ENCODE measurements around the gene SLC46A3. TPM values are rescaled to one million over a fixed set of nuclear protein-coding genes. Genes with fewer than 3 reads are reported as not detected.

SLC46A3 gene
- 0.30 and 0.94 TPM in 2 replicates for total RNA-seq (2014; rRNA removed; shearing (Covaris generic))

GRCh38 chr13:28718543-28719226 is at the start of gene SLC46A3:
Gene SLC46A3 (minus strand): TSS chr13:28718970. CDS start chr13:28717998, 972 bp downstream.
- DNase-seq, result peak; percentile 99

GRCh38 chr13:28763887-28764286 is 45.1 kb upstream of the SLC46A3 start:
- DNase-seq, result no peak
- H3K4me3 ChIP-seq (ENCODE audit: insufficient read depth, low read depth, low read length), result no peak overlapping the region
- no peaks in the 10 kb centered on the region for H3K27me3 ChIP-seq (ENCODE audit: control insufficient read depth, insufficient read depth, low read length)
- H3K36me3 ChIP-seq (replicated peaks; ENCODE audit: control insufficient read depth, insufficient read depth, low read length), result no peaks in the 10 kb centered on the region

More at GRCh38 chr13:28718543-28719226, at the start of gene SLC46A3:
- Histone ChIP-seq H3K36me3 (replicated peaks; ENCODE audit: control insufficient read depth, insufficient read depth, low read length) (no peaks in the 10 kb centered on the region), H3K4me3 (ENCODE audit: insufficient read depth, low read depth, low read length) (peak within 1 kb of the TSS; percentile 77), H3K27me3 (ENCODE audit: control insufficient read depth, insufficient read depth, low read length) (peaks cover 18% of the 10 kb centered on the region)

DNA sequence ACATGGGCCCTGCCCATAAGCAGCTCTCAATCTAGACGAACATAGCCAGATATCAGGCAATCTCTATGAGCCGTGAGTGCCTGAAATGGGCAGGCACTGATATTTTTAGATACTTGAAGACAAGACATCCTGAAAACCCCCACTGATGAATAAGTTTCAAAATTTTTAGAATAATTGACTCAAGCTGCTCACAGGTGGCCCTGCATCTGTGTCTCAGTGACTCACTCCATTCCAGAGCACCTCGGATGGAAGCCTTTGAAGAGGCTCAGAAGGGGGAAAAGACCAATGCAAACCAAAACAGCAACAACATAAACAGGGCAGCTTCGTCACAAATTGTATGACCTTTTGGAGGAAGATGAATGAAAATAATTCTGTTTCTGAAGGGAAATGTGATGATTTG is 42.8 kb upstream of the SLC46A3 start:
- Histone ChIP-seq H3K4me3 (ENCODE audit: insufficient read depth, low read depth, low read length) (no peak overlapping the region), H3K36me3 (replicated peaks; ENCODE audit: control insufficient read depth, insufficient read depth, low read length) (no peaks in the 10 kb centered on the region), H3K27me3 (ENCODE audit: control insufficient read depth, insufficient read depth, low read length) (no peaks in the 10 kb centered on the region)
- DNase-seq, result no peak

DNA sequence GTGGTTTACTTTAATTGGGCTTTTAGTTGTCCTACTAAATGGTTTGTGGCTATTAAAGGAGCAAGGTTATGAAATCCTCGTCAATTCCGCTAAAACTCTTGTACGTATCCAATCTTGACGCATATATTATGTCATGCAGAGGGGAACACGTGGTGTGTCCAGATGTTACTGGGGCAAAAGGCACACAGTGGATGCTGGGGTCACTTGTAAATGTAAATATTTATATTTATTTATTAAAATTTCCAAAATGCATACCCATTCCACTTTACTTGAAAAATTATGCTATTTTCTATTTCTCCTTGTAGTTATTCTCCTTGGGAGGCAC is 36.7 kb upstream of the SLC46A3 start:
- Histone ChIP-seq H3K36me3 (replicated peaks; ENCODE audit: control insufficient read depth, insufficient read depth, low read length) (no peaks in the 10 kb centered on the region), H3K4me3 (ENCODE audit: insufficient read depth, low read depth, low read length) (no peak overlapping the region), H3K27me3 (ENCODE audit: control insufficient read depth, insufficient read depth, low read length) (no peaks in the 10 kb centered on the region)
- DNase-seq, result no peak

DNA sequence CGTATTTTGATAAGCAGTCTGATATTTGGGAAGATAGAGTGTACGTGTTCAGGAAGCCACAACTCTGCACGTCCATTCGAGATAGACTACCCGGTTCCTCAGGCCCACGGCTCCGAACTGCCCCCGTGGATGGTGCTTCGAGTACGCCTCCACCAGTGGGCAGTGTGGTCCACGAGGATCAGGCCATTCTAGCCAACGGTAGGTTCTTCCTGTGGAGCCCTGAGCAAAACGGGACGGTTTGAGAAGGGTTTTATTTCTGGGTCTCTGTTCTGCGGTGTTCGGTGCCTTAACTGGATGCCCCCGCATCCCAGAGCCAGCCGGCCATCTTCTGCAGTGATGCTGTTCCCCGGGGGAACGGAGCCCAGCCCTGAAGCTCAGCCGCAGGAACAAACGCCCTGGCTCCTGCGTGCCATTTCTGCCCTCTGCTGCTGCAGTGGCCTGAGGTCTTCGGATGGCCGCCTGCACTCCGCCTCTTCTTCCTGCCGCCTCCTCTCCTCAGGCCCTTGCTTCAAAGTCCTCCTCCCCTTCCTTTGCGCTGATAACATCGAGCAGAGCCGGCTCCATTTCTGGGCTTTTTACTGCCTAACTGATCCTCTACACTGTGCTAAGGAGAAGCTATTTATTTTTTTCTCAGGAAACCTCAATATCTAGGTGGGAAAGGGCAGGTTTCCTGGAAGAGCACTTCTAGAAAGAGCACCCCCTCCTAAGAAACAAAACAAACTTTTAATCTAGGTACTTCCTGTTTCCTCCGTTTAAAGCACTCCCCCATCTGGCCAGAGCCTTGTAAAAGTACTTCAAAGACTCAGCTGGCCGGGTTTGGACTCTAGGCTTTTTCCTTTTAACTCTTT is 36.2 kb upstream of the SLC46A3 start:
- DNase-seq, result peak; percentile 56
- no peaks in the 10 kb centered on the region for H3K36me3 ChIP-seq (replicated peaks; ENCODE audit: control insufficient read depth, insufficient read depth, low read length)
- H3K27me3 ChIP-seq (ENCODE audit: control insufficient read depth, insufficient read depth, low read length), result no peaks in the 10 kb centered on the region
- H3K4me3 ChIP-seq (ENCODE audit: insufficient read depth, low read depth, low read length), result no peak overlapping the region

DNA sequence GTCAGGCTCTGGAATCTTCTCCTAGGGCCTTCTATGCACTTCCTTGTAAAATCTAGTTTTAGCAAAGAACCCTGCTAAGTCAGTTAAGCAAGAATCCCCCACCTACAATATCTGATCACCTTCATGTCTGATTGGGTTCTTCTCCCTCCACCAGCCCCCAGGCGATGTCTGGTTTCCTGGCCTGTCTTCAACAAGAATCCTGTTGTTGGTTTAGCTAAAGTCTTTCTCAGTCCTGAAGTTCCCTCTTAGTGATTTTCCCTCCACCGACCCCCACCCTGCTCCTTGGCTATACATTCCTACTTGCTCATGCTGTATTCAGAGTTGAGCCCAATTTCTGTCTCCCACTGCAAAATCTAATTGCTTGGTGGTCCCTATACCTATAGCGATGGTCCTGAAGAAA is 35.2 kb upstream of the SLC46A3 start:
- no peak for DNase-seq
- Histone ChIP-seq H3K4me3 (ENCODE audit: insufficient read depth, low read depth, low read length) (no peak overlapping the region), H3K36me3 (replicated peaks; ENCODE audit: control insufficient read depth, insufficient read depth, low read length) (no peaks in the 10 kb centered on the region), H3K27me3 (ENCODE audit: control insufficient read depth, insufficient read depth, low read length) (no peaks in the 10 kb centered on the region)

DNA sequence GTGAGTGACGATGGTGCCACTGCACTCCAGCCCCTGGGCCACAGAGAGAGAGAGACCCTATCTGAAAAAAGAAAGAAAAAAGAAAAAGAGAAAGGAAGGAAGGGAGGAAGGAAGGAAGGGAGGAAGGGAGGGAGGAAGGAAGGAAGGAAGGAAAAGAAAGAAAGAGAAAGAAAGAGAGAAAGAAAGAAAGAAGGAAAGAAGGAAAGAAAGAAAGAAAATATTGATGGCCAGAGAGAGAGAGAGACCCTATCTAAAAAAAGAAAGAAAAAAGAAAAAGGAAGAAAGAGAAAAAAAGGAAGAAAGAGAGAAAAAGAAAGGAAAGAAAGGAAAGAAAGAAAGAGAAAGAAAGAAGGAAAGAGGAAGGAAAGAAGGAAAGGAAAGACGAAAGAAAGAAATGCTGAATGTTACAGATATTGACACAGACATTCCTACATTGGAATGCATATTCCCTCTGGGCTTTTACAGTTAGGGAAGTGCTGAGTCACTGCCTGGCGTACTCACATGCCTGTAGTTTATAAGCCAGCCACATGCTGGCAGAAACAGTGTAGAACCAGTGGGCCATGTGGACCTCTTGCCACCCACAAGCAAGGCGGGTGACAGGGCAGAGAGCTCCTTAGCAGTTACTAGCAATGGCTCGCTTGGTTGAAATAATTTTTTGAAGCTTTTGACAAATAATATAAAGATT is 34.6 kb upstream of the SLC46A3 start:
- Histone ChIP-seq H3K4me3 (ENCODE audit: insufficient read depth, low read depth, low read length) (no peak overlapping the region), H3K27me3 (ENCODE audit: control insufficient read depth, insufficient read depth, low read length) (no peaks in the 10 kb centered on the region), H3K36me3 (replicated peaks; ENCODE audit: control insufficient read depth, insufficient read depth, low read length) (no peaks in the 10 kb centered on the region)
- DNase-seq, result peak; percentile 45

GRCh38 chr13:28751175-28751960 is 32.6 kb upstream of the SLC46A3 start:
- no peaks in the 10 kb centered on the region for H3K27me3 ChIP-seq (ENCODE audit: control insufficient read depth, insufficient read depth, low read length)
- no peaks in the 10 kb centered on the region for H3K36me3 ChIP-seq (replicated peaks; ENCODE audit: control insufficient read depth, insufficient read depth, low read length)
- DNase-seq, result no peak
- no peak overlapping the region for H3K4me3 ChIP-seq (ENCODE audit: insufficient read depth, low read depth, low read length)

DNA sequence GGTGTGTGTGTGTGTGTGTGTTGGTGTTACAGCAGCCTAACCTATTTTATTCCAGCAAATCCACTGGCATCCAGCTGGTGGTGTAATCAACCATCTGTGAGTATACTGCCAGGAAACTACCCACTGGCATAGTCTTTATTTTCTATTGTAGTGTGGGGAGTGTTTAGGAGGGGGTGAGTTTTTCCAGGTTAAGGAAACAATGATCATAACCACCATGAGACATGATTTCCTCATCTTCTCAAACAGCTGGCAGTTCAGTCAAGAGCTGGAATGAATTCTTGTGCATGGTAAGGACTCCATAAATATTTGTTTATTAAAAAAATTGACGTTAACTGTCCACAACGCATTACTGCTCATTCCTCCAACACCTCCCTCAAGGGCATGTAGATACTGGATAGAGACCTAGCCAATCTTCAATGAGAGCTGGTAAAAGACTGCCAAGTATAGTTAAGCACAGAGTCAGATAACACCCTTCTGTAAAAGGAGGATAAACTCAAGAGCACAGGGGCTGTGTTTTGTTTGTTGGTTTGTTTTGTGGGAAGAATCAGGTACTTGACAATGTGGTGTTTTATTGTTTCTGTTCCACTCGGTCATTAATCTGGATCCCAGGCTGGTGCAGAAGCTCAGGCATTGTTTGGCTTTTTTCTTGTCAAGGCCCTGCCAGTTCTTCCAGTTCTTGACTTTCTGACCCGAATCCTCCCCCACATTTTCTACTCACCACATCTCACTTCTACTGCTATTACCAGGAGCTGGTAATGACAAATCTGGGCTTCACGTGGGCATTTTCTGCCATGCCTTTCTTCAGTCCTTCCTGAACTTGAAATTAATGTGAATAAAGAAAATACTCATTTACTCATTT is 31.6 kb upstream of the SLC46A3 start:
- DNase-seq, result no peak
- Histone ChIP-seq H3K36me3 (replicated peaks; ENCODE audit: control insufficient read depth, insufficient read depth, low read length) (no peaks in the 10 kb centered on the region), H3K4me3 (ENCODE audit: insufficient read depth, low read depth, low read length) (no peak overlapping the region)

DNA sequence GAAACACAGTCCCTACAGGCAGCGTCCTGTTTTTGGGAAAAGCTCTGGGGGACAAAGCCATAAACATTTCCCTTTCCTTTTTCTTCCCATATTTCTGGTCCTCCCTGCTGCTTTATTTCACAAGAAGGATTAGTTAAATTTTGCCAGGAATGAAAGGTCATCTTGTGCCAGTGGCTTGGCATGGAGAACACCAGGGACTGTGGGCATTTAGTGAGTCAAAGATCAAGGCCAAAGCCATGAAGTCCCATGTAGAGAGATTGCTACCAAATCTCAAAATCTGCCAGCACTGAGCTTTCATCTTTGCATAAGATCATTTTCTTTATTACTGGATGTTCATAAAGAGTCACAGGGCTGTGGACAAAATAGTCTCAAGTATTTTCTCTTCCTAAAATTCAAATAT is 29.1 kb upstream of the SLC46A3 start:
- no peak overlapping the region for H3K4me3 ChIP-seq (ENCODE audit: insufficient read depth, low read depth, low read length)
- no peak for DNase-seq
- no peaks in the 10 kb centered on the region for H3K27me3 ChIP-seq (ENCODE audit: control insufficient read depth, insufficient read depth, low read length)
- H3K36me3 ChIP-seq (replicated peaks; ENCODE audit: control insufficient read depth, insufficient read depth, low read length), result no peaks in the 10 kb centered on the region

More for the DNA sequence above, 31.6 kb upstream of the SLC46A3 start:
- H3K27me3 ChIP-seq (ENCODE audit: control insufficient read depth, insufficient read depth, low read length), result no peaks in the 10 kb centered on the region

- no peak overlapping the region for H3K4me3 ChIP-seq (ENCODE audit: insufficient read depth, low read depth, low read length)
- DNase-seq, result no peak
These were observed 27.5 kb upstream of the SLC46A3 start for GRCh38 chr13:28746287-28746612.

GRCh38 chr13:28744656-28745055 is 25.9 kb upstream of the SLC46A3 start:
- DNase-seq, result no peak
- Histone ChIP-seq H3K27me3 (ENCODE audit: control insufficient read depth, insufficient read depth, low read length) (no peaks in the 10 kb centered on the region), H3K4me3 (ENCODE audit: insufficient read depth, low read depth, low read length) (no peak overlapping the region), H3K36me3 (replicated peaks; ENCODE audit: control insufficient read depth, insufficient read depth, low read length) (no peaks in the 10 kb centered on the region)

More at GRCh38 chr13:28746287-28746612, 27.5 kb upstream of the SLC46A3 start:
- Histone ChIP-seq H3K36me3 (replicated peaks; ENCODE audit: control insufficient read depth, insufficient read depth, low read length) (no peaks in the 10 kb centered on the region), H3K27me3 (ENCODE audit: control insufficient read depth, insufficient read depth, low read length) (no peaks in the 10 kb centered on the region)

DNA sequence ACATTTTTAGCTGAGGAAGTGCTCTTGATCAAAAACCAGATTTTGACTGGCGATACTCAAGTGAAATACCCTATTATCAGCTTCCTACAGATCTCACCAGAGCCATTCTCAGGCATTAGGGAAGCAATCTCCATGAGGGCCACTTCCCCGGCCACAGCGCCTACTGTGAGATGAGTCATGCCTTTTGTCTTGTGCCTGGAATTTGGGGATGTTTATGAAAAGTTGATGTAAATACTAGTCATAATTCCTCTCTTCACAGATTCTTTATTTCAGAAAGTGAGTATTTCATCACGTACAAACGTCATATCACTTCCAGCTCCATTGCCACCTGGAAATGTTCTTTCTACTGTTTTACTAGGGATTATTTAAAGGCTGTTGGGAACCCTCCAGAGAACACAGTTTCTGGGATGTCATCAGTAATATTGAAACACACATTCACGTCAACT is 25.3 kb upstream of the SLC46A3 start:
- H3K36me3 ChIP-seq (replicated peaks; ENCODE audit: control insufficient read depth, insufficient read depth, low read length), result no peaks in the 10 kb centered on the region
- peak; percentile 43 for DNase-seq

More for the DNA sequence above, 25.3 kb upstream of the SLC46A3 start:
- Histone ChIP-seq H3K4me3 (ENCODE audit: insufficient read depth, low read depth, low read length) (no peak overlapping the region), H3K27me3 (ENCODE audit: control insufficient read depth, insufficient read depth, low read length) (no peaks in the 10 kb centered on the region)

Data from H7 (cell line).